NCI-H82 treated with DMSO at 0.1 percent for 48 hours (cell line): Measurements from ENCODE around the gene MRPL28.
"Not testable (repeated sequence)": the region's sequence is repeated elsewhere in the genome, so short reads cannot be mapped to it uniquely, and the experiment has no call there.

ENCODE experiments used
- DNase-seq: peaks from one replicate; lab custom pipeline; 2025; ENCODE audit not compliant: unreplicated experiment; lab: John Stamatoyannopoulos, UW

Gene MRPL28

DNA sequence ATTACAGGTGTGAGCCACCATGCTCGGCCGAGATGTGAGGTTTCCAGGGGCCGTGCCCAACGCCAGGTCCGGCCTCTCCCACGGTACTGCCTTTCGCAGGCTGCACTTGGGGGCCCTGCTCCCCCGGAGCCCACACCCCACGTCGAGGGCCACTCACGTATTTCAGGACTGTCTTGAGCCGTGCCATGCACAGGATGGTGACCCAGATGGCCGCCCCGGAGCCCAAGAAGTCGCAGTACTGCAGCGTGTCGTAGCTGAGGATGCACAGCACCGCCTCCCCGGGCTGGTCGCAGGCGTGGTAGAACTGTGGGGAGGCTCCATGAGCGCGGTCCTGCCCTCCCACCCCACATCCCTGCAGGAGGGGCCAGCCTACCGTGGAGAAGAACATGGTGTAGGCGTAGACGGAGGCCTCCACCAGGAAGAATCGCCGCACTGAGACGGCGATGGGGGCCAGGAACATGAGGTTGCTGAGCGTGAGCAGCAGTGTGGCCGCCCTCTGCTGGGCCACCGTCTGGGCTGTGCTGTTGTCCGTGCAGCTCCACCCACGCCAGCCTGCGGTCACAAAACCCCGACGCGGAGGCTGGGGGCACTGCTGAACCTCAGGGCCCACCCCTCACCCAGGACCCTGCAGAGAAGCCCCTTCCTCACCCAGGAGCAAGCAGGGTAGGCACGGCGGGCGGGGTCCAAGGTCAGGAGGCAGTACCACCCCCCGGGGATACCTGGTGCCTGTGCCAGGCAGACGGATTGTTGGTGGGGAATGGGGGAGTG is 3.7 kb upstream of the MRPL28 start:
- DNase-seq, result no peak

DNA sequence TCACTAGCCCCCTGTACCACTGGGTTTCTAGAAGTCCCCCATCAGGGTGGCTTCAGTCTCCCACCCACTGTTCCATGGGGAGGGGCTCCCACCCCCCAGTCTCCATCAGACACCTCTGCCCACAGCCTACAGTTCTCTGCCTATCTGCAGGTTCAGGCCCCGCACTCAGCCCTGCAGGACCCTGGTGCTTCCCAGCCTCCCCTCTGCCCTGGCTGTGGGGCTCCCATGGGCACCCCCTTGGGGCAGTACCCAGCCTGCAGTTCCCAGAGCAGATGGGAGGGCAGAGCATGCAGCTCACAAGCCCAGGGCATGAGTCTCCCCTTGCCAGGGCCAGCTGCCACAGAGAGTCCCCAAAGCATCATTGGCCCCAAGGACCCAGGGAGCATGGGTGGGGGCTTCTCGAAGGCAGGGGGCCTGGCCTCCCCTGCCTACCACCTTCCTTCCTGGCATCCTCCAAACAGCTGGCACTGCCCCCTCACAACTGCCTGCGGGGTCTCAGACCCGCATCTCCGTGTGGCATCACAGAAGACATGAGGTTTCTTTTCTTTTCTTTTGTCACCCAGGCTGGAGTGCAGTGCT is 2.8 kb upstream of the MRPL28 start:
- DNase-seq, result no peak

DNA sequence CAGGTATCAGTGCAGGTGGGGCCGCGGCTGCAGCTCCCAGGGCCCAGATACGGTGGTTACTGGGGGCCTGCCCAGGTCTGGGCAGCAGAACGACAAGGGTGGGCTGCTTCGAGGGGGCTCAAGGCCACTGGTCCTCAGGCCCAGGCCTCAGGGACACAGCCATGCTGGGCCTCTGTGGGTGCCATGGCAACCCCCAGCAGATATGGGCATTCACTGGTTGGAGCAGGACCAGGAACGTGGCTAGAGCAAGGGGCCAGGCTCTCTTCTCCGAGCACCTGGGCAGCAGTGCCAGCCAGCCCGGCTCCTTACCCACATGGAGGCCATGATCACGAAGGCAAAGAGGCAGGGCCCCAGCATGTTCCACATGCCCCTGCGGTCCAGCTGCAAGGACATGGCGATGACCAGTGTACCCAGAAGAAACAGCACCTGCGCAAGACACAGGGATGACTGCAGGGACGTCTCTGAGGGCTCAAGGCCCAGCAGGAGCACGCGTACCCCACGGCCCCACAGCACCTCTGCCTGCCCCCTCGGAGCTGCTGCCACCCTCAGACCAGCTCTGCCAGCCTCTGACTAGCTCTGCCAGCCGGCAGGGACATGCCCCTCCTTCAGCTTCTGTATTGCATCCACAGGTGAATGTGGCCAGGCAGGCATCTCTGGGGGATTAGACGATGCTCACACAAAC is 2.1 kb upstream of the MRPL28 start:
- no peak for DNase-seq

- DNase-seq, result no peak
Measured at GRCh38 chr16:371515-372301, 1.4 kb upstream of the MRPL28 start.

DNA sequence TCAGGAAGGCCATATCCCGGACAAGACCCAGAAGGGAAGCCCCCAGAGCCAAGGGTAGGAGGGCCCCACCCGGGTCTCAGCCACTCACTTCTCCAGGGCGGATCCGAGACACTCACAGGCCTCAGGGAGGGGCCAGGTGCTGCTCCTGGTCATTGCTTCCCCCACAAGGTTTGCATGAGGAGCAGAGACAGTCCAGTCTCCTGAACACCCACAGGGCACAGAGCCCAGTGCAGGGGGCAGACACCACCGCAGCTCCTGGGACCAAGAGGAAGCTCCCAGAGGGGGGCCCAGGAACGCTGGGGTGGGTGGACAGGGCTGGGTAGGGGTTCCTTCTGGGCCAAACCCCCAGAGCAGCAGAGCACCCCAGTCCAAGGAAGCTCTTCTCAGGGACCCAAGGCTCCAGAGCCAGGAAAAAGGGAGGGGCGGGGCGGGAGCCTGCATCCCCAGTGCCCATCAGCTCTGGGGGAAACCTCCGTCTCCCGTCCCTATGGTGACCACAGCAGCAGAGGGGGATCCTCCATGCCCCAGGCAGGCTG is 709 bp upstream of the MRPL28 start:
- DNase-seq, result no peak

GRCh38 chr16:369866-370436 is 387 bp downstream of the MRPL28 start:
- no peak for DNase-seq

- no peak for DNase-seq
Measured at GRCh38 chr16:369275-369865, 968 bp downstream of the MRPL28 start.

DNA sequence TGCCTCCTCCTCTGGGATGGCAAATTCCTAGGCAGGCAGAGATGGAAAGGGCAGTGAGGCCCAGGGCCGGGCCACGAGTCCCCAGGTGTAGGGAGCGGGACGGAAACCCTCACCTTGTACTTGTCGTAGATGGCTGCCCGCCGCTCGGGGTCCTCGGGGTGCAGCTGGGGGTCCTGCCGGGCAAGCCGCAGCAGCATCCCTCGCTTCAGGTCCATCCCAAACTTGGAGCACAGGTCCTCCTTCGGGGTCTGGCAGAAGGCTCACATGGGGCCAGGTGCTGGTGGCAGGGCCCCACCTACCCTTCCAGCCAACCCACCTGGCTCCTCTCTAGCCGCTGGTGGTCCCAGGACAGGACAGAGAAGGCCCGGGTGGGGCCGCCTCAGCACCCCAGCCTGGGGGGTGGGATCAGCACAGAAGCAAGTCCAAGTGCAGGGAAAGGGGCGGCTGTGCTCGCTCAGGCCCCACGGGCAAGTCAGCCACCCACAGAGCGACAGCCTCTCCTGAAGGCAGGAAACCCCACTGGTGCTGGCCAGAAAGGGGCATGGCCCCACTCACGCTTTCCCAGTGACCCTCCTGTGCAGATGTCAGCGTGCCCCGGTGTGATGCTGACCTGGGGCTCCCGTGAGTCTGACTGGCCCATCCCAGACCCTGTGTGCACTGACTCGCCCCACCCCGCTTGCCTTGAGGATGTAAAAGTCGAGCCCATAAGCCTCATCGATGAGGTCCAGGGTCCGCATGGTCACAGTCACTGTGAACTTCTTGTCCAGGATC is 1.8 kb downstream of the MRPL28 start:
- no peak for DNase-seq

GRCh38 chr16:367333-367903 is 2.9 kb downstream of the MRPL28 start:
- no peak for DNase-seq

- DNase-seq, result no peak
Measured at GRCh38 chr16:366476-366875, 3.9 kb downstream of the MRPL28 start.

DNA sequence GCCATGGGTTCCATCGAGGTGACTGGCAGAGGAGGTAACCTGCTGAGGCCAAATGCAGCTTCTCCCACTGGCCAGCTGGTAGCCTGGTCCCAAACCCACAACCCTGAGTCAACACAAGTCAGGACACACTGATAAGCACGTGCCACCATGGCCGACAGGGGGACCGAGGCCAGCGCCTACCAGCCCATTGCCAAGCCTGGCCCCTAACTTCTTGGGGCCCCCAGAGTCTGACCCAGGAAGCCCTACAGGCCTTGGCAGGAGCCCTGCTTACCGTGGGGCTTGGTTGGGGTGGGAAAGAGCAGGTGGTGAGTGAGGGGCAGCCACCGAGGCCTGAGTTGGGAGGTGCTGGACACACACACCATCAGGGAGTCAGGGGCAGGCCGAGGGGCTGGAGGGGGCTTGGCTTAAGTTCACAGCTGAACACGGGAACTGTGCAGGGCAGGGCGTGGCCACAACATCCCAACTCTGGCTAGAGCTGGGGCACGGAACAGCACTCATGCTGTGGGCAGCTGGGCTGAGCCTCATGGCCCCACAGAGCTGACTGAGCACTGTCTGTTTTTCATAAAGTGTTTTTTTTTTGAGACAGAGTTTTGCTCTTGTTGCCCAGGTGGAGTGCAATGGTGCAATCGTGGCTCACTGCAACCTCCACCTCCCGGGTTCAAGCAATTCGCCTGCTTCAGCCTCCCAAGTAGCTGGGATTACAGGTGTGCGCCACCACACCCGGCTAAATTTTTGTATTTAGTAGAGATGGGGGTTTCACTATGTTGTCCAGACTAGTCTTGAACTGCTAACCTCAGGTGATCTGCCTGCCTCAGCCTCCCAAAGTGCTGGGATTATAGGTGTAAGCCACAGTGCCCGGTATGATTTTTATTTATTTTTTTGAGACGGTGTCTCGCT is 5.5 kb downstream of the MRPL28 start:
- DNase-seq, result no peak

DNA sequence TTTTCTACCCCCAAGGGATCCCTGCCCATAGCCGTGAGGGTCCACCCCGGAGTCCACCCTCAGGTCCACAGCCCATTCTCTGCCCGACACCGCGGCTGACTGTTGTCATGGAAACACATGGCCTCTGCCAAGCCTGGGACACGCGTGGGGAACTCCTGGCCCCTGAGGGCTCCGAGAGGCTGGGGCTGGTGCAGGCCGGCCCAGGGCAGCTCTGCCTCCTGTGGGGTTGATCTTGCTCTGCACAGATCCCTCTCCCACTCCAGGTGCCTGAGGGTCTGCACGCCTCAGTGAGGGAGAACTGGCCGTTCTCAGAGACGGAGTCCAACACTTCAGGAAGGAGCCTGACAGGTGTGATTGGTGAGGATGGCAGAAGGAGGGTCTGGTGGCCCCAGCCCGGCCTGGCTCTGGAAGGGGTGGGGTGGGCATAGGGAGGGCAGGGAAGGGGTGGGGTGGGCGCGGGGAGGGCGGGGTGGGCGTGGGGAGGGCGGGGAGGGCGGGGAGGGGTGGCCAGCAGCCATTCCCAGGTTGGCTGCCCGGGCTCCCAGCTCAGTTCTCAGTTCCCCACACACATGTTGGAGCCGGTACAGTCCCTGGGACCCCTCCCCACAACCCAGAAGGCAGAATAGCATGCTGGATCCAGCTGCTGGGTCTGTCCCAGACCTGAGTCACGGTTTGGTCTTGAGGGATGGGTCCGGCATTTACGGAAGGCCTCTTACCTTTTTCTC is 6.4 kb downstream of the MRPL28 start:
- no peak for DNase-seq

DNA sequence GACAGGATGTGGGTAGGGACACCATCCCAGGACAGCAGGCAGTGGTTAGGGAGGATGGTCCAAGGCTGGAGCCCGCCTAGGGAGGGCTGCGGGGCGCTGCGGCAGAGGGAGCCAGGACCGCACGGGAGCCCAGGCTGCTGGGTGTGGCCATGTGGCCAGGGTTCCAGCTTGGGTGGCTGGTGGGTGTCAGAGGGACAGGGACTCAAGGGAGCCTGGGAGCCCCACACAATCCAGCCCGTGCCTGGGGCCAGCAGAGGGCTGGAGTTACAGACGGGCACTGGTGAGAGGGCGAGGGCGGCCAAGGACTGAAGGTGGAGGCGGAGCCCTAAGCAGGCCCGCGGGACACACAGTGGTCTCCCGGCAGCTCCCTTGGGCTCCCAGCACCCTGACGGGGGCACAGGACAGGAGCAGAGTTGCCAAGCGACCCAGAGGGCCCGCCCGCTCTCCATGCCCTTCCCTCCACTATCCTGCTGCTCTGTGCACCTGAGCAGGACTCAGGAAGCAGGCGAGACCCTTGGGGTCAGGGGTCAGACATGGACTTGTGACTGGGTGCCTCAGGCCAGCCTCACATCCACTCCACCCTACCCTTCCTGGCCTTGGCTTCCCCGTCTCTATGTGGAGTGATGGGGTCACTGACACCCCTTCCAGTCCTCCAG is 7.1 kb downstream of the MRPL28 start:
- no peak for DNase-seq

DNA sequence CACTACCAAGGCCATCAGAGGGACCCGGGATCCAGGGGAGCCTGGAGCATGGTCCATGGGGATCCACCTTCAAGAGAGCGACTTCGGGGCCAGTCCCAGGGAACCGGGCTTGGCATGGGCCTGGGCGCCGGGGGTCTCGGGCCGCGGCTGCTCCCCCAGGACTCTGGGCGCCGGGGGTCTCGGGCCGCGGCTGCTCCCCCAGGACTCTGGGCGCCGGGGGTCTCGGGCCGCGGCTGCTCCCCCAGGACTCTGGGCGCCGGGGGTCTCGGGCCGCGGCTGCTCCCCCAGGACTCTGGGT is 7.7 kb downstream of the MRPL28 start:
- DNase-seq, result not testable (repeated sequence)

- DNase-seq, result peak; percentile 47
Measured at GRCh38 chr16:361872-362701, 8.3 kb downstream of the MRPL28 start.

- no peak for DNase-seq
Measured at GRCh38 chr16:361341-361871, 8.9 kb downstream of the MRPL28 start.
